Mucosa of descending colon (tissue), 3 donors: ENCODE results near the gene MS4A6E. TPM values are rescaled to one million over a fixed set of nuclear protein-coding genes. Genes with fewer than 3 reads are reported as not detected.

Experiments
- ATAC-seq: fragments of 200-7000 bp; cut with Tn5 transposase; one replicate; pipeline ENCODE4 v1.9.1; 2020; ENCODE audit warnings: mild to moderate bottlenecking, moderate library complexity
- DNase-seq, 3 donors: peaks; one replicate each; pipeline ENCODE4 v3.0.0-alpha.2; 2020
- H3K36me3 ChIP-seq: fragments of 200-600 bp; one replicate; pipeline ENCODE4 v1.8.0; 2021; ENCODE audit warnings: low read depth, mild to moderate bottlenecking
- H3K4me1 ChIP-seq: fragments of 200-600 bp; one replicate; pipeline ENCODE4 v1.8.0; 2021; ENCODE audit warnings: low read depth, mild to moderate bottlenecking
- H3K4me3 ChIP-seq: fragments of 200-600 bp; one replicate; pipeline ENCODE4 v1.8.0; 2021; ENCODE audit warnings: mild to moderate bottlenecking
- H3K9me3 ChIP-seq: fragments of 200-600 bp; one replicate; pipeline ENCODE4 v1.8.0; 2021; ENCODE audit warnings: mild to moderate bottlenecking
- intact Hi-C, 2 donors: fragments of 100-400 bp; cut with DNase I in 1 of 2; cut with micrococcal nuclease in 1 of 2; formaldehyde crosslinking; loops; one replicate each; pipeline versions ENCODE4 v1.11.0 to v1.11.1; 2022; cut with DNase I, micrococcal nuclease
- total RNA-seq, 3 donors: library from RNA; stranded (reverse); fragmentation: NEBNext Ultra II Directional in 2 of 3; extraction: Animal tissue kit (Norgen Biotek cat#: 25700) in 2 of 3; gene quantifications; one replicate each; pipeline versions ENCODE4 v1.2.1 to v1.2.4, GENCODE V29; 2021 to 2023
- TF ChIP-seq, protein P1 (sequence below): fragments of 200-600 bp; IDR thresholded peaks from one replicate; pipeline ENCODE4 v1.8.0; 2022; ENCODE audit warnings: antibody characterized with exemption, mild to moderate bottlenecking
- donor health status: DM: no; HTN: no; CAD: no; lungs with moderate emphysema.
- donor health status: DM: no; HTN: no; CAD: no.
- donor health status: DM: no; HTN: yes; CAD: no.

Gene MS4A6E
- total RNA-seq, 3 donors from 2014 or later: not detected

- Histone ChIP-seq H3K9me3 (no peaks in the 10 kb centered on the region), H3K36me3 (no peaks in the 10 kb centered on the region), H3K4me1 (no peaks in the 10 kb centered on the region), H3K4me3 (no peak overlapping the region)
- intact Hi-C loops: no loop called here
- DNase-seq: peak in 2 of 3 donors; percentile 53 to 54
- peak; percentile 73 for ATAC-seq
- TF ChIP-seq, protein P1, sequence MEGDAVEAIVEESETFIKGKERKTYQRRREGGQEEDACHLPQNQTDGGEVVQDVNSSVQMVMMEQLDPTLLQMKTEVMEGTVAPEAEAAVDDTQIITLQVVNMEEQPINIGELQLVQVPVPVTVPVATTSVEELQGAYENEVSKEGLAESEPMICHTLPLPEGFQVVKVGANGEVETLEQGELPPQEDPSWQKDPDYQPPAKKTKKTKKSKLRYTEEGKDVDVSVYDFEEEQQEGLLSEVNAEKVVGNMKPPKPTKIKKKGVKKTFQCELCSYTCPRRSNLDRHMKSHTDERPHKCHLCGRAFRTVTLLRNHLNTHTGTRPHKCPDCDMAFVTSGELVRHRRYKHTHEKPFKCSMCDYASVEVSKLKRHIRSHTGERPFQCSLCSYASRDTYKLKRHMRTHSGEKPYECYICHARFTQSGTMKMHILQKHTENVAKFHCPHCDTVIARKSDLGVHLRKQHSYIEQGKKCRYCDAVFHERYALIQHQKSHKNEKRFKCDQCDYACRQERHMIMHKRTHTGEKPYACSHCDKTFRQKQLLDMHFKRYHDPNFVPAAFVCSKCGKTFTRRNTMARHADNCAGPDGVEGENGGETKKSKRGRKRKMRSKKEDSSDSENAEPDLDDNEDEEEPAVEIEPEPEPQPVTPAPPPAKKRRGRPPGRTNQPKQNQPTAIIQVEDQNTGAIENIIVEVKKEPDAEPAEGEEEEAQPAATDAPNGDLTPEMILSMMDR: no peak
These were observed 50.5 kb downstream of the MS4A6E start for GRCh38 chr11:60377401-60378136.

- Histone ChIP-seq H3K36me3 (no peaks in the 10 kb centered on the region), H3K9me3 (no peaks in the 10 kb centered on the region), H3K4me1 (no peaks in the 10 kb centered on the region), H3K4me3 (no peak within 1 kb of the TSS)
- ATAC-seq (peak; percentile 76), DNase-seq (peak in 2 of 3 donors; percentile 39 to 60)
- intact Hi-C loops: no loop called here
- TF ChIP-seq, protein P1: no peak
These were observed 51.3 kb downstream of the MS4A6E start, which contains the start of gene MS4A7 for GRCh38 chr11:60378354-60378753. MS4A7 (plus strand) TSS chr11:60378532; CDS start chr11:60383142, 4,610 bp downstream.

GRCh38 chr11:60389279-60389910 is 62.3 kb downstream of the MS4A6E start:
- TF ChIP-seq, protein P1: no peak
- Histone ChIP-seq H3K4me1 (no peaks in the 10 kb centered on the region), H3K4me3 (no peak overlapping the region), H3K36me3 (no peaks in the 10 kb centered on the region), H3K9me3 (no peaks in the 10 kb centered on the region)
- DNase-seq: no peak
- intact Hi-C loops: no loop called here
- ATAC-seq: peak; percentile 67

- no peaks in the 10 kb centered on the region for H3K36me3 ChIP-seq
- intact Hi-C loops: no loop called here
- H3K4me1 ChIP-seq: no peaks in the 10 kb centered on the region
- H3K4me3 ChIP-seq: no peak overlapping the region
- TF ChIP-seq, protein P1: no peak
- no peaks in the 10 kb centered on the region for H3K9me3 ChIP-seq
- ATAC-seq (no peak), DNase-seq (no peak)
These were observed 63.4 kb downstream of the MS4A6E start for GRCh38 chr11:60390419-60390818.

Other genes with a start within 250 kb of the MS4A6E start
- 1 to 10 TPM in 2 of 3 donors, under 1 TPM in 1; 0.90 to 4.1 (median 3.5) TPM for gene MS4A2, start 238.6 kb upstream of the MS4A6E start, total RNA-seq
- 10 to 100 TPM; 21.0 to 87.2 (median 85.8) TPM for gene MS4A6A, start 144.2 kb upstream of the MS4A6E start, total RNA-seq
- gene MS4A4E, start 84.1 kb upstream of the MS4A6E start, total RNA-seq: 1 to 10 TPM; 1.3 to 6.6 (median 1.7) TPM
- gene MS4A4A, start 46.6 kb upstream of the MS4A6E start, total RNA-seq: 10 to 100 TPM in 2 of 3 donors, 1 to 10 TPM in 1; 4.0 to 31.9 (median 20.2) TPM
- gene MS4A7, start 51.3 kb downstream of the MS4A6E start, total RNA-seq: 10 to 100 TPM in 2 of 3 donors, 1 to 10 TPM in 1; 9.3 to 28.6 (median 28.1) TPM
- gene MS4A14, start 69.2 kb downstream of the MS4A6E start, total RNA-seq: 1 to 10 TPM in 1 of 3 donors, under 1 TPM in 2; 0.41 to 1.1 (median 0.98) TPM
- gene MS4A5, start 102.3 kb downstream of the MS4A6E start, total RNA-seq: not detected
- gene MS4A1, start 128.6 kb downstream of the MS4A6E start, total RNA-seq: 1 to 10 TPM in 2 of 3 donors, not detected in 1; 1.1 to 2.2 TPM
- gene MS4A12, start 165.5 kb downstream of the MS4A6E start, total RNA-seq: 1,000 to 10,000 TPM in 1 of 3 donors, 100 to 1,000 TPM in 2; 411 to 1,262 (median 644) TPM
- gene MS4A13, start 188.1 kb downstream of the MS4A6E start, total RNA-seq: not detected